HG03442 (cell line): ENCODE data around the gene NUBP2.
"Not testable (repeated sequence)": the region's sequence is repeated elsewhere in the genome, so short reads cannot be mapped to it uniquely, and the experiment has no call there.

Experiments used
- ATAC-seq: cut with Tn5 transposase; IDR thresholded peaks from one replicate; pipeline ENCODE4 v1.9.1; 2021; ENCODE audit warnings: mild to moderate bottlenecking, moderate library complexity; ENCODE audit not compliant: unreplicated experiment

The NUBP2 gene

GRCh38 chr16:1784977-1785845 is 2.5 kb downstream of the NUBP2 start:
- no peak for ATAC-seq

GRCh38 chr16:1785846-1786170 is 3.0 kb downstream of the NUBP2 start:
- ATAC-seq: no peak

- ATAC-seq: no peak
Measured at GRCh38 chr16:1786242-1787055, 3.7 kb downstream of the NUBP2 start.

- ATAC-seq: no peak
Measured at GRCh38 chr16:1787056-1787321, 4.2 kb downstream of the NUBP2 start.

- ATAC-seq: no peak
Measured at GRCh38 chr16:1787322-1788094, 4.7 kb downstream of the NUBP2 start.

DNA sequence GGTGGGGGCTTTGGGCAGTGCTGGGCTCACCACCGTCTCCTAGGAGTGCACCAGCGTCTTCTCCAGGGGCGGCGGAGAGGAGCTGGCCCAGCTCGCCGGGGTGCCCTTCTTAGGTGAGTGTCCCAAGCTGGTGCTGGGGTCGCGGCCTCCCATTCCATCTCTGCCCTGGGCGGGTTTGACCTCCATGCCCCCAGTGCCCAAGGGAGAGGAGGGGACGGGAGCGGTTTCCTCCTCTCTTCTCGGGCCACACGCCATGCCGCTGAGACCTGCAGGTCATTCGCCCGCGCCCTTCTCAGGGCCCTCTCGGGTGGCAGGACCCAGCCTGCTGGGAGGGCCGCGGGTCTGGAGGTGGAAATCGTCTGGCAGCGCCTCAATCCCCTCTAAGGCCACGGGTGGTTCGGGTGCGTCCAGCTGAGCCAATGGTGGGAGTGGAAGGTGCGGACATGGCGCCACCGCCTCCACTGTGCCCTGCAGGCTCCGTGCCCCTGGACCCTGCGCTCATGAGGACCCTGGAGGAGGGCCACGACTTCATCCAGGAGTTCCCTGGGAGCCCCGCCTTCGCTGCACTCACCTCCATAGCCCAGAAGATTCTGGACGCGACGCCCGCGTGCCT is 5.4 kb downstream of the NUBP2 start:
- ATAC-seq: no peak

DNA sequence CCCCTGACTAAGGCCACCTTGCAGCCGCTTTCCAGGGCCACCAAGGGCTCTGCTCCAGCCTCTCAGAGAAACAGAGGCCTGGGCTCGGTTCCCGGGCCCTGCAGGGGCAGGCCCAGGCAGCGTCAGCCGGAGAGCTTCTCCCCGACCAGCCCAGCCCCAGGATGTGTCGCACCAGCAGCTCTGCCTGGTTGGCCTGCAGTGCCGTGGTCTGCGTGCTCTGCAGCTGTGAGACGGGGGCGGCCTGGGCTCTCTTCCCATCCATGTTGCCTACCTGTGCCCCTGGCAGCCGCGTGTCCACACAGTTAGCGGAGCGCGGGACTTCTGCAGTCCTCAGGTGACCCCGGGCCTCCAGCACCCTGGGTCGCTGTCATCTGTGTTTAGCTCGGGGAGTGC is 5.9 kb downstream of the NUBP2 start:
- ATAC-seq: no peak

DNA sequence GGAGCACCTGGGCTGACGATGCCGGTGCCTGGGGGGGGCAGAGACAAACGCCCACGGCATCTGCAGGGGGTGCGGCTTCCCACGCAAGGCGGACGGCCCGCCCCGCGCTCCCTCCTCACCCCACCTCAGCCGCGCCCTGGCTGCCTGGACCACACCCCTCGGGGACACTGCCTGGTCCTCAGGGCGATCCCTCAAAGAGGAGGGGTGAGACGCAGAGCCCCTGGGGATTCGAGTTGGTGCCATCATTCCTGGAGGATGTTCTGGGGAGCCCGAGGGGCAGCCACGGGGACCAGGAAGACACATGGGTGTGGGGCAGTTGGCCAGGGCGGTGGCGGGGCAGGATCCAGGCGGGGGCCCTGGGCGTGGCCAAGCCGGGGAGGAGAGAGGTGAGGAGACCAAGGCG is 6.9 kb downstream of the NUBP2 start:
- no peak for ATAC-seq

DNA sequence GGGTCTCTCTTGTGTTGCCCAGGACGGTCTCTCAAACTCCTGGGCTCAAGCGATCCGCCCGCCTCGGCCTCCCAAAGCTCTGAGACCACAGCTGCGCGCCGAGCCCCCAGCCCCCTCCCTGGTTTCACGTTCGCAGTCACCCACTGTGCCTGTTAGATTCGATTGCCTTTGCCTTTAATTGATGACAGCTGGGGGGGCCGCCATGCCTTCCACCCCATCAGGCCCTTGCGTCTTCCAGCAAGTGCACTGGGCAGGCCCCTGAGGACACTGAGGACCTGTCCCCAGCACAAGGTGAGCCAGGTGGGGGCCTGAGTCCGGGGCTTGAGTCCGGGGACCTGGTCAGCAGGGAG is 7.5 kb downstream of the NUBP2 start:
- ATAC-seq: no peak

DNA sequence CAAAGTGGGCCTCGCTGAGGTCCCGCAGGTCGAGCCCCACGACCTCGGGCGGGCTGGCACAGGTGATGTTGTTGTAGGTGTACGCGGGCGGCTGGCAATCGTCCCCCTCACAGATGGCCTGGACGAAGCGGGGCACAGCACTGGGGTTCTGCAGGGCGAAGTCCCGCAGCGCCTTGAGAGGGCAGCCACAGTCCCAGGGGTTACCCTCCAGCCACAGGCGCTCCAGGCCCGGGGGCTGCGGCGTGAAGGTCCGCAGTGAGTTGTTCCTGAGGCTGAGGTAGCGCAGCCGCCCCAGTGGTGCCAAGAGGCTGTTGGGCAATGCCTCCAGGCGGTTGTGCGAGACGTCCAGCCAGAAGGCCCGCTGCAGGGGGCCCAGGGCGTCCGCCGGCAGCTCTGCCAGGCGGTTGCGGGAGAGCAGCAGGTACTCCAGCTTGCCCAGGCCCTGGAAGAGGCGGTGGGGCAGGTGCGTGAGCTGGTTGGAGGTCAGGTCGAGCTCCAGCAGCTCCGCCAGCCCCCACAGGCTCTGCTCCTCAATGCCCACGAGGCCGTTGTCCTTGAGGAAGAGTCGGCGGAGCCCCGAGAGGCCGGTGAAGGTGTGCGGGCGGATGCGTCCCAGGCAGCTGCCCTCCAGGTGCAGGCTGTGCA is 8.0 kb downstream of the NUBP2 start:
- no peak for ATAC-seq

- no peak for ATAC-seq
Measured at GRCh38 chr16:1791256-1791942, 8.6 kb downstream of the NUBP2 start.

GRCh38 chr16:1791943-1792812 is 9.4 kb downstream of the NUBP2 start:
- ATAC-seq: no peak

GRCh38 chr16:1792836-1793577 is 10.2 kb downstream of the NUBP2 start:
- ATAC-seq: no peak

- no peak for ATAC-seq
Measured at GRCh38 chr16:1793578-1794220, 10.9 kb downstream of the NUBP2 start, which contains the start of gene IGFALS. TSS of gene IGFALS (minus strand) at chr16:1793705. CDS start at chr16:1793652, 53 bp downstream.

DNA sequence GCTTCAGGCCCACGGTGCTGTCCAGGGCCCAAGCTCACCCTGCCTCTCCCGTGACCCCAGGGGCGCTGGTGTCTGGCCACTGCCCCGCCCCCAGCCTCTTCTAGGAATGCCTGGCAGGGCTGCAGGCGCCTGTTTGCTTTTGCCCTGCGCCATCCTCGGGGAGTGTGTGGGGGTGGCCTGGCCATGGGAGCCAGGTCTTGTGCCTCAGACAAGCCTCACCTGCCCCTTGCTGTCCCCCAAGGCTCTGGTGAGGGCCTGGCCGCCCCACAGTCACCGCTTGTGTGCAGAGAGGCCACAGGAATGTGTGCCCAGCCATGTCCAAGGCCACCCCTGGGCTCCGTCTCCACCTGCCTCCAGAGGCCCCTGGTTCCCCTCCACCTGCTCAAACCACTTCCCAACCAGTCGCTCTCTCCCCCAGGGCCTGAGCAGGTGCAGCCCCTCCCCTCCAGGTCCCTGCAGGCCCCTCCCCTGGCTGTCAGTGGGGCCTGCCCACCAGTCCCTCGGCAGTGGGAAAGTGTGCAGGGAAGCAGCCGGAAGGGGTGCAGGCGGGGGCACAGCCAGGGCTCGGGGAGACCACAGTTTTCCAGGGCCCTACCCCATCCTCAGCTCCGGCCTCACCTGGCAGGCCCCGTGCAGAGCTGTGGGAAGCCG is 11.6 kb downstream of the NUBP2 start:
- no peak for ATAC-seq

DNA sequence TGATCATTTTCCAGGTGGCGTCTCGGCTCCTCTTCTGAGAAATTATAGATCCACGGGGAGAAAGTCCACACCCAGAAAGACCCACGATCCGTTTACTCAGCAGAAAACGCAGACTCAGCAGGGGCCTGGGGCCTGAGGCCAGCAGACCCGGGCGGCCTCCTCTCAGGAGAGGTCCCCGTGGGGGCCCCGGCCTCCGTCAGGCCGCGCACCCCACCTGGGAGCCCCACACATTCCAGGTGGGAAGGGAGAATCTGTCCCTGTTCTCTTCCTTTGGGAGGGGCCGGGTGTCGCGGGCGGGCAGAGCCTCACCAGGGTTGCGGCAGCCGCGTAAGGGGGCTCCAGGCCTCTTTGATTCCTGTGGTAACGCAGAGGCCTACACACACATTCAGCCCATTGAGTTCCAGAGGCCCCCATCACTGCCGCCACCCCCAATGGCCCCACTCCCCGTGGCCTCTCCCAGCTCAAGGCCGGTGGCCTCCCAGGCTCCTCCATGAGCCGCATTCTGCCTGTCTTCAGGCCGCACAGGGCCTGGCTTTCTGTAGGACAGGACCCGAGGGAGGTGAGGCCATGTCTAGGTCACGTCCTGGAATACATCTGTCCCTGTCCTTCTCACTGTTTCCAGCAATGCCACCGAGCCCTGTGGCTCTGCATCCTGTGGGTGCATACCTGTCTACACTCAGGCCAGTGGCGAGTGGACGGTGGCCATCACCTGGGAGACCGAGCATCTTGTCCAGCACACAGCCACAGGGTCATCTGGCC is 12.3 kb downstream of the NUBP2 start:
- no peak for ATAC-seq

- ATAC-seq: not testable (repeated sequence)
Measured at GRCh38 chr16:1799263-1799662, 16.5 kb downstream of the NUBP2 start.
